Activated CD8-positive, alpha-beta memory T cell treated with anti-CD3 and anti-CD28 coated beads for 1 hour (primary cell): Measurements from ENCODE around the gene PBRM1.
"Not testable (repeated sequence)": the region's sequence is repeated elsewhere in the genome, so short reads cannot be mapped to it uniquely, and the experiment has no call there.

Experiments
- DNase-seq, 2 donors: peaks; one replicate each; pipeline ENCODE4 v3.0.0-alpha.2; 2020; ENCODE audit warnings: low read depth in 1 of 2; ENCODE audit errors: extremely low read depth in 1 of 2

The PBRM1 gene

GRCh38 chr3:52704611-52705437, 19.1 kb upstream of the PBRM1 start:
- DNase-seq: no peak

DNA sequence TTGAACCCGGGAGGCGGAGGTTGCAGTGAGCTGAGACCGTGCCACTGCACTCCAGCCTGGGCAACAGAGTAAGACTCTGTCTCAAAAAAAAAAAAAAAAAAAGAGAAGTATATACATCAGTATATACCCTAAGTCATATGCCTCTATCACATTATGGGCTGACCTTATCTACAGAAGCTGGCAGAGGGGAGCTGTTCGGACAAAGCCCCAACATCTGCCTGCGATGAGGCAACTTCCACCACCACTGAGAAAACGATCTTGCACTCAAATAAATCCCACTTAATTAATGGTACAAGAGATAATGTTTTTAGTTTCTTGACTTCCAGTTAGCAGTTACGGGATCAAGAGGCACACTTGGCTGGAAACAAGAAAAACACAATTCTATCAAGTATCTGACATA, 17.6 kb upstream of the PBRM1 start:
- DNase-seq: no peak

DNA sequence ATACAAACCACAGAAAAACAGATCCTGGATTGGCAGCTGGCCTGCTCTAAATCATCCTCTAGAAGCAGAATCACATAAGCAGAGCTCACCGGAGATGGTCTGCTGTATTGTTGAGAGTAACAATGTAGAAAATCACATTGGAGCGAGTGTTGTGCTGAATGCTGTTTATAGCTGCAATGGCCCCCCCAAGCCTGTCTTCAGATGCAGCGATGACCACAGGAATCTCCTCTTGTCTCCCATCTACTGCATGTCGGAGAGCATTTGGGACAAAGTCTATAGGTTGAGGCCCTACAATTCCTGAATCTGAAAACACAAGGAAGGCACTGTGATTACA, 11.9 kb upstream of the PBRM1 start:
- DNase-seq: no peak

DNA sequence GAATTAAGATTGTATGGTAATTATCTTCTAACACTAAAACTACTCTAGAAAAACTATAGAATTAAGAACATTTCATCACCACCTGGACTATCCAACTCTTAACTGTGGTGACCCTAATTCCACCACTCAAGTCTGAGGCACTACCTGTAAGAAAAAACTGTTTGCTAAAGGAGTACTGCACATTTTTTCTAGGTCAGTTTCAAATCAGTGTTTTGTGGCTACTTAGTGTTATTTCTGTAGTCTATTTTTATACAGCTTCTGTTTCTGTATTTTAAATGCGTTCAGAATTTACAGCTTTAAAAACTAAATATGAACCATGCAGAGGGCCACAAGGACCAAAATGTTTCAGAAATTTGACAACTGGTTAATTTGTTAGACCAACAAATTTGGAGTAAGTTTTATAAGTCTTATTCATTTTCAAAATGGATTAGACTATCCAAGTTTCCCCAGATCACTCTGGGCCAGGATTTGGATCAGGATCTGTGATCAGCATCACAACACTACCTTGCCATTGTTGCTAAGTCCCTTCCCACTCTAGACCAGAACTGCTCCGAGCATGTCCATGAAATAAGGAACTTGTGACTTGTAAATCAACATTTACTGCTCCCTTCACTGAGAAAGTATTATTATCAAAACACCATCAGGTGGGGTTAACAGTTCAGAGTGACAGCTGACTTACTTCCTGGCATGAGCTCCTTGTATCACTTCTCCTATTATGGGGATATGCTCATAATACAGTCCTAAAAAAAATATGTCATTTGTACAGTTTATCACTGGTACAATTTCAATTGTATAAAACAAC, 11.3 kb upstream of the PBRM1 start:
- no peak for DNase-seq

DNA sequence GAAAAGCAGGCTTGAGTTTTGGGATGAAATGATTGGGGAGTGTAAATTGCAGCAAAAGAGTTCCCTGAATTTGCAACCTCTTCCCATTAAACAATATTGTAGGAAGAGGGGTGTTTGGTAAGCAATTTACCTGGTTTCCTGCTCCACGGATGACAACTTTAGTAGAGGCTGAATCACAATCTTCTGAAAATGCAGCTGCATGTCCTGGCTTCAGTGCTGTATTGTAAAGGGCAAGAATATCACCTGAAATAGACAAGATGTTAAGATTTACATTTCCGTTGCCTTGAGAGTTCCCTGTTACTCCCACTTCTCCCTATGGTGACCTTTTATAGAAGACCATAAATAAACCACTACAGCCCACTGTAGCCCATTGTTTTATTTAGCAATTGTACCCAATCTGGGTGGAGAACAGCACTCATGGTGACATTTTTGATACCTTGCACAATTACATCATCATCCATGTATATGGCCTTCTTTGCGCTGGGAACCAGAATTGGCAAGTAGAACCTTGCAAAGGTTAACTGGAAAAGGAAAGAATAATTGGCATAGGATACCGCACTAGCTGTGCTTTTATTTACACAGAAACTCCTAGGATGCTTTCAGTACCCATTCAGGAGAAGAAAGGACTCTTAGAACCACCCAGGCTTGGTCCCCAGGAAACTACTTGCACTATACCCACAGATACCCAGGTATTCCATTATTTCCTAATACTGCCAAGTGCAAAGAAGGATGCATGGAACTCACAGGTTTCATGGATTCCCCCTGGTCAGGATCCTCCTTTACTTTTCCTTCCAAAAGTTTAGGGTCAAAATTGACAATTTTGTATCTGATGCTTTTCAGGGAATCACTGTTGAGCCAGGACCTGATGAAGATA, 10.3 kb upstream of the PBRM1 start:
- DNase-seq: no peak

DNA sequence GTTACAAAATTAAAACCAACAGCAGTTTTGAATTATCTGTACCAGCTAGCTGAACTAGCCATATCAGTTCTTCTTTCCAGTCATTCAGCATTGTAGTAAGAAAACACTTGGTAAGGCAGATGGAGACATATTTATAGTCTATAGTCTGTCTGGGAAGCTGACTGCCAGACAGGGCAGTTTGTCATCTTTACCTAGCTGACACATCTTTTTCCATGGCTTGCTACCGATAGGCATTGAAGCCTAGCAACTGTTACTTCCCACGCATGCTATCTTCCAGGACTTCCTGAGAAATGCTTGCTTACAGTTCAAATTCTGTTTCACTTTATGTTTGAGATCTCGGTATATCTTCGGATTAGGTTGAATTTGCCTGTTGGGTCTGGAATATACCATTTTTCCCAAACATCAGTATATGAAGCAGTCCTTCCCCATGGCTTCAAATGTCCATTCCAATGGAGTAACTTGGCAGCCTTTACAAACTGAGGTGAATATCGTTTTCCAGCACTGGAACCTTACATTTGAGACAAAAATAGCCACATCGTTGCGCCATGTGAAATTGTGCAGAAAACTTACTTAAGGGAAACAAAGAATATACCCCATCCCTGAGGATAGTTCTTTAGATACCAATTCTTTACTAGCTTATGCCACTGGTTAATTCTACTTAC, 8.9 kb upstream of the PBRM1 start:
- no peak for DNase-seq

DNA sequence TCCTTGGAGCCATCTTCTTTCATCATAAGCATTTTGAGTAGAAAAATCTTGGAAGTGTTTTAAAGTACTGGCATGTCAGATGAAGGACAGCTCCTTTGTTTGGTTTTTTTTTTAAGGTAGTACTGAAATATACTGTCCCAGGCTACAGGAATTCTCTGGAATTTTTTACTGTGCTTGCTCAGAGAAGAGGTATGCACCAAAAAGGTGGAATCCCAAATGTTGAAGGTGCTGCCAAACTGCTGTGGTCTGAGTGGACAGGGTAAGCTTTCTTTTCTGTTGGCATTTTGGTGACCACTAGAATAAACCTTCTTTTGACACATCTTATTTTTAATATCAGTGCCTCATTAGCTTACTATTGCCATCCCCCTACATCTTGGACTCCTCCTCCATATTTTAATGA, 7.4 kb upstream of the PBRM1 start:
- no peak for DNase-seq

GRCh38 chr3:52690560-52690959, 4.8 kb upstream of the PBRM1 start:
- no peak for DNase-seq

DNA sequence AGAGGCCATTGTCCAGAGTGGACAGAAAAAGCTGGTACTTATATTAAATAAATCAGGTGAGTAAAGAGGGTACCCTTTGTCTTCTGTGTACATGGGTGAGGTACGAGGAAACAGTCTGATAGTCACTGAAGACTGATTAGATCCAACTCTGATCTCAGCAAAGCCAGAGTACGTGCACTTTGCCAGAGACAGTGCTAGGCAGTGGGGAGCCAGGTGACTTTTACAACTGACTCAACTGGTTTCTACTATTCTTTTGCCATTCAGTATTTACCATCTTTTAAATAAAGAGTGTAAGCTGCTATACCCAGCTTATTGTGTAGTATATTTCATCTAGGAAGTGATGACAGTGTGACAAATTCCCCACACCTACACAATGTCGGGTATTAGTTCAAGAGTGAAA, 3.4 kb upstream of the PBRM1 start:
- DNase-seq: no peak

- no peak for DNase-seq
Observed at GRCh38 chr3:52688266-52688665, 2.6 kb upstream of the PBRM1 start.

DNA sequence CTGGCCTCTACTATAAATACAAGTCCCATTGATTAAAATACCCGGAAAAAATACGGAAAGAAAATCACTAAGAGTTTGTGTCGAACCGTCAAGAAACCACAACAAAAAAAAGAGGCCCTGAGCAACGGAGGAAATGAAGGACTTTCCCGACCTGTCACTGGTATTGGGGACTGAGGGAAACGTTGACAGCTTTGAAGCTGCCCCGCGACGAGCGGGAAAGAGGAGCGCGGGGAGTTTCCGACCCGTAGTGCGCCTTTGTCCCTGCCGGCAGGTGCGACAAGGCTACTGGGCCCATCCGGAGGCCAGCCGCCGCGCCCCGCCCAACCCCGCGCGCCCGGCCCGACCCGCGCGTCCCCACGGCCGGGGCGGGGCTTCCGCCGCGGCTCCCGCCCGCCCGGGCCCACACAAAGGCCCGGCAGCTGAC, 416 bp downstream of the PBRM1 start:
- peak in 1 of 2 donors; percentile 55 for DNase-seq

DNA sequence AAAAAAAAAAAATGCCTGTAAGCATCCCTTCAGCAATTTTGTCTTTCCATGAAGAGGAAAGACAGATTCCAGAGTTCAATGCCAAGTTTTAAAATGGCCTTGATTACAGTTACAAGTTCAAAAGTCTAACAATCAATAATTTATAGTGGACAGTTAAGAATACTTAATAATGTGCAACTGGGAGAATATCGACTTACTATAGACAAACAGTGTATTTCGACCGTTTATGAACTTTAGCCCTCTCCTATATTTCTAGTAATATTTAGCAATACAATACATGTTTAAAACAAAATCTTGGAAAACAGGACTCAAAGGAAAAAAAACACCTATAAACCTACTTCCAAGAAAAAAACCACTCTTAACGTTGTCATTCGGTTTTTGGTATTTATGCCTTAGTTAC, 1.5 kb downstream of the PBRM1 start:
- no peak for DNase-seq

GRCh38 chr3:52683611-52684010, 2.1 kb downstream of the PBRM1 start:
- no peak for DNase-seq

- no peak for DNase-seq
Observed at GRCh38 chr3:52682016-52682415, 3.7 kb downstream of the PBRM1 start.

DNA sequence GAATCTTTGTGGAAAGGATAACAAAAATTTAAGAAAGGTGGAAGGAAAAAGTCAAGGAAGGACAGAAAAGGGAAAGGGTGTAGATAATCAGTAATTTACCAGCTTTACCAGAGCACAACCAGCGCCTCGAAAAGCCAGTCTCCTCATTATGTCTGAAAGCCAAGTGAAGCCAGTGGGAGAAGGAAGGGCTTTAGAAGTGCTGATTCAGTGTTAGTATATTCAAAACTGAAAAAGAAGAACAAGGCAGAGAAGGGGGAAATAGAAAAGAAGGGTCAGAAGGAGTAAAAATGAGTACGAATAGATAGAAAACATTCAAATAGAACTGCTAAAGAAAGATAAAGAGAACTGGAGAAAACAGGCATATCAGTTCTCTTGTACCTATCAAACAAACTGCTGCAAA, 4.1 kb downstream of the PBRM1 start:
- DNase-seq: no peak

DNA sequence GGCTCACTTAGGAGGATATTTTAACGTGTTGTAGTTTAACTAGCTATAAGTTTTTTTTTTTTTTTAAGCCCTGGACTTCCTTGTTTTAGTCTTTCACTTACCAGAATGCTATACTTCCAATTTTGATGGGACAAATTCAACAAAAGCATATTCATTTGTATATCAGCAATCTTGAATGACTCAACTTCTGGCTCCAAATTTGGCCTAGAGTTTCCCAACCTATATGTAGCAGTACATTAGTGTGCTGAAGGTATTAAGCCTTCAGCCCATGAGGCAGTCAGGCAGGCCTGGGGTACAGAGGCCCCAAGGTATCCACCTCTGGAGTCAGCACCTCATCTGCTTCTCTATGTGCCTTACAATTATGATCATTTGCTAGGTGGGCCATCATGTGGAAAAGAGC, 5.9 kb downstream of the PBRM1 start:
- no peak for DNase-seq

DNA sequence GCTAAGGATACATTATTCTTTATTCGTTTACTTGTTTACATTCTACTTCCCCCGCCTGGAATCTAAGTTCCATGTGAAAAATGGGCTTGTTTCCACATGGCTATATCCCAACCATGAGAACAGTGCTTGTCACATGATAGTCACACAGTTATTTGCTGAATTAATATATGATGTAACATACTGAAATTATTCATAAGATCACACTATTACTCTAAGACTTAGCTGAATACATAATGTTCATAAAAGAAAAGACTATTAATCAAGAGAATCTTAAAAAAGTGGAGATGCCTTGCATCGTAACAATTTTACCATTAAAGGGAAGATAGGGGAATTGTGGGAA, 6.5 kb downstream of the PBRM1 start:
- DNase-seq: no peak

GRCh38 chr3:52678265-52679198, 7.2 kb downstream of the PBRM1 start:
- DNase-seq: no peak

DNA sequence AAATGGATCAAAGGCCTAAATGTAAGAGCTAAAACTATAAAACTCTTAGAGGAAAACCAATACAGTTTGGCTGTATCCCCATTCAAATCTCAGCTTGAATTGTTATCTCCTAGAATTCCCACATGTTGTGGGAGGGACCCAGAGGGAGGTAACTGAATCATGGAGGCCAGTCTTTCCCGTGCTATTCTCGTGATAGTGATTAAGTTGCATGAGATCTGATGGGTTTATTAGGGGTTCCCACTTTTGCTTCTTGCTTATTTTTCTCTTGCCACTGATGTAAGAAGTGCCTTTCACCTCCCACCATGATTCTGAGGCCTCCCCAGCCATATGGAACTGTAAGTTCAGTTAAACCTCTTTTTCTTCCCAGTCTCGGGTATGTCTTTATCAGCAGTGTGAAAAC, 9.5 kb downstream of the PBRM1 start:
- DNase-seq: not testable (repeated sequence)

- DNase-seq: no peak
Observed at GRCh38 chr3:52671676-52672075, 14.0 kb downstream of the PBRM1 start.
